ENCODE results near the gene THUMPD2.

GRCh38 chr2:39816845-39817244 lies 37.8 kb upstream of the THUMPD2 start:
- TF ChIP-seq CTCF (conservative IDR thresholded peaks at IDR 0.05; ENCODE audit: low read length) (no peak), EZH2phosphoT487 (IDR thresholded peaks at IDR 0.05; ENCODE audit: borderline replicate concordance) (no peak)
